ENCODE results near the gene TRAF2.

The TRAF2 gene

GRCh38 chr9:136900988-136901515 is 14.7 kb downstream of the TRAF2 start:
- H3K79me2 ChIP-seq (ENCODE audit: low read length), result peaks cover 37% of the 10 kb centered on the region

GRCh38 chr9:136901516-136902258 is 15.4 kb downstream of the TRAF2 start:
- H3K9me3 ChIP-seq (ENCODE audit: insufficient read depth, low read length), result no peaks in the 10 kb centered on the region
- peak overlapping the region; percentile 92 for H3K27ac ChIP-seq (ENCODE audit: low read length)
- H3K4me3 ChIP-seq (ENCODE audit: low read length), result peak overlapping the region; percentile 57
- H3K36me3 ChIP-seq (replicated peaks; ENCODE audit: low read depth, low read length), result peaks cover 41% of the 10 kb centered on the region
- H3K9ac ChIP-seq (ENCODE audit: low read length), result peak overlapping the region; percentile 87
- H3K4me2 ChIP-seq (ENCODE audit: low read length), result peak overlapping the region; percentile 69
- peaks cover 32% of the 10 kb centered on the region for H3K79me2 ChIP-seq (ENCODE audit: low read length)
- peaks cover 48% of the 10 kb centered on the region for H3K4me1 ChIP-seq (ENCODE audit: low read length)
- TF ChIP-seq CTCF (IDR thresholded peaks at IDR 0.05; ENCODE audit: low read depth, low read length) (no peak), EZH2phosphoT487 (IDR thresholded peaks at IDR 0.05; ENCODE audit: low read depth) (no peak)
- H2AFZ ChIP-seq (ENCODE audit: low read depth, low read length), result no peak overlapping the region
- no peaks in the 10 kb centered on the region for H3K27me3 ChIP-seq (ENCODE audit: low read depth, low read length)
- peaks cover 21% of the 10 kb centered on the region for H4K20me1 ChIP-seq (ENCODE audit: insufficient read depth, low read length)

More at GRCh38 chr9:136900988-136901515, 14.7 kb downstream of the TRAF2 start:
- H3K4me2 ChIP-seq (ENCODE audit: low read length), result peak overlapping the region; percentile 69
- peak overlapping the region; percentile 87; the same call in 1 of the 2 replicates for H3K9ac ChIP-seq (ENCODE audit: low read length)
- H3K4me1 ChIP-seq (ENCODE audit: low read length), result peaks cover 54% of the 10 kb centered on the region
- no peak overlapping the region for H2AFZ ChIP-seq (ENCODE audit: low read depth, low read length)
- no peaks in the 10 kb centered on the region for H3K27me3 ChIP-seq (ENCODE audit: low read depth, low read length)
- peaks cover 26% of the 10 kb centered on the region for H4K20me1 ChIP-seq (ENCODE audit: insufficient read depth, low read length)
- H3K9me3 ChIP-seq (ENCODE audit: insufficient read depth, low read length), result no peaks in the 10 kb centered on the region
- H3K36me3 ChIP-seq (replicated peaks; ENCODE audit: low read depth, low read length), result peaks cover 38% of the 10 kb centered on the region
- H3K4me3 ChIP-seq (ENCODE audit: low read length), result no peak overlapping the region
- H3K27ac ChIP-seq (ENCODE audit: low read length), result peak overlapping the region; percentile 92
- TF ChIP-seq EZH2phosphoT487 (IDR thresholded peaks at IDR 0.05; ENCODE audit: low read depth), result no peak
- TF ChIP-seq CTCF (IDR thresholded peaks at IDR 0.05; ENCODE audit: low read depth, low read length), result no peak

- H3K27me3 ChIP-seq (ENCODE audit: low read depth, low read length), result no peaks in the 10 kb centered on the region
- TF ChIP-seq CTCF (IDR thresholded peaks at IDR 0.05; ENCODE audit: low read depth, low read length) (no peak), EZH2phosphoT487 (IDR thresholded peaks at IDR 0.05; ENCODE audit: low read depth) (no peak)
- H3K79me2 ChIP-seq (ENCODE audit: low read length), result peaks cover 25% of the 10 kb centered on the region
- H4K20me1 ChIP-seq (ENCODE audit: insufficient read depth, low read length), result peaks cover 15% of the 10 kb centered on the region
- peaks cover 42% of the 10 kb centered on the region for H3K4me1 ChIP-seq (ENCODE audit: low read length)
- H3K4me3 ChIP-seq (ENCODE audit: low read length), result peak overlapping the region; percentile 57
- peaks cover 45% of the 10 kb centered on the region for H3K36me3 ChIP-seq (replicated peaks; ENCODE audit: low read depth, low read length)
- H3K9ac ChIP-seq (ENCODE audit: low read length), result peak overlapping the region; percentile 87
- H3K27ac ChIP-seq (ENCODE audit: low read length), result peak overlapping the region; percentile 92
- H2AFZ ChIP-seq (ENCODE audit: low read depth, low read length), result no peak overlapping the region
- H3K9me3 ChIP-seq (ENCODE audit: insufficient read depth, low read length), result no peaks in the 10 kb centered on the region
- peak overlapping the region; percentile 69 for H3K4me2 ChIP-seq (ENCODE audit: low read length)
Measured at GRCh38 chr9:136902259-136902821, 16.0 kb downstream of the TRAF2 start.

GRCh38 chr9:136903041-136903554 is 16.8 kb downstream of the TRAF2 start:
- Histone ChIP-seq H3K9me3 (ENCODE audit: insufficient read depth, low read length) (no peaks in the 10 kb centered on the region), H3K4me2 (ENCODE audit: low read length) (no peak overlapping the region; the same call in 1 of the 2 replicates)

More at GRCh38 chr9:136903041-136903554, 16.8 kb downstream of the TRAF2 start:
- H4K20me1 ChIP-seq (ENCODE audit: insufficient read depth, low read length), result peaks cover 8% of the 10 kb centered on the region
- TF ChIP-seq CTCF (IDR thresholded peaks at IDR 0.05; ENCODE audit: low read depth, low read length) (no peak), EZH2phosphoT487 (IDR thresholded peaks at IDR 0.05; ENCODE audit: low read depth) (no peak)
- H3K4me3 ChIP-seq (ENCODE audit: low read length), result no peak overlapping the region
- H3K36me3 ChIP-seq (replicated peaks; ENCODE audit: low read depth, low read length), result peaks cover 51% of the 10 kb centered on the region
- H3K27me3 ChIP-seq (ENCODE audit: low read depth, low read length), result no peaks in the 10 kb centered on the region
- peaks cover 17% of the 10 kb centered on the region for H3K79me2 ChIP-seq (ENCODE audit: low read length)
- no peak overlapping the region for H2AFZ ChIP-seq (ENCODE audit: low read depth, low read length)
- H3K9ac ChIP-seq (ENCODE audit: low read length), result no peak overlapping the region
- H3K27ac ChIP-seq (ENCODE audit: low read length), result peak overlapping the region; percentile 92
- H3K4me1 ChIP-seq (ENCODE audit: low read length), result peaks cover 39% of the 10 kb centered on the region
